ENCODE data around the gene HYAL3. TPM values are rescaled to one million over a fixed set of nuclear protein-coding genes. Genes with fewer than 3 reads are reported as not detected.
A peak's percentile ranks its signal among the peaks of the same experiment; 100 is the strongest.

HYAL3 gene
- total RNA-seq, 1 experiment from 2014 or later = 20.8 TPM

- no TSS peak for BruUV-seq (replicated peaks)
- ChIA-PET POLR2A (ENCODE audit: unreplicated experiment) (interaction anchor here (0.6 kb wide), 1 partner anchor 31 kb away, joined by 9 read pairs; no protein-coding TSS in a partner anchor), CTCF (interaction anchor here (0.6 to 1.1 kb wide), 4 partner anchors 29 to 70 kb away, joined by 3 to 8 read pairs (median 4); partner anchors contain the start of gene GNAI2)
- no peaks in the 10 kb centered on the region for H4K20me1 ChIP-seq (ENCODE audit: low read length)
- H3F3A ChIP-seq (ENCODE audit: low read length, unreplicated experiment) = no peaks in the 10 kb centered on the region
- no peaks in the 10 kb centered on the region for H3K9me2 ChIP-seq (replicated peaks; ENCODE audit: low read length)
- TF ChIP-seq EZH2 (IDR thresholded peaks at IDR 0.05; ENCODE audit: low read length, unreplicated experiment) (no peak), EZH2phosphoT487 (IDR thresholded peaks at IDR 0.05; ENCODE audit: borderline replicate concordance, low read length) (no peak)
- TF ChIP-seq, protein P1, sequence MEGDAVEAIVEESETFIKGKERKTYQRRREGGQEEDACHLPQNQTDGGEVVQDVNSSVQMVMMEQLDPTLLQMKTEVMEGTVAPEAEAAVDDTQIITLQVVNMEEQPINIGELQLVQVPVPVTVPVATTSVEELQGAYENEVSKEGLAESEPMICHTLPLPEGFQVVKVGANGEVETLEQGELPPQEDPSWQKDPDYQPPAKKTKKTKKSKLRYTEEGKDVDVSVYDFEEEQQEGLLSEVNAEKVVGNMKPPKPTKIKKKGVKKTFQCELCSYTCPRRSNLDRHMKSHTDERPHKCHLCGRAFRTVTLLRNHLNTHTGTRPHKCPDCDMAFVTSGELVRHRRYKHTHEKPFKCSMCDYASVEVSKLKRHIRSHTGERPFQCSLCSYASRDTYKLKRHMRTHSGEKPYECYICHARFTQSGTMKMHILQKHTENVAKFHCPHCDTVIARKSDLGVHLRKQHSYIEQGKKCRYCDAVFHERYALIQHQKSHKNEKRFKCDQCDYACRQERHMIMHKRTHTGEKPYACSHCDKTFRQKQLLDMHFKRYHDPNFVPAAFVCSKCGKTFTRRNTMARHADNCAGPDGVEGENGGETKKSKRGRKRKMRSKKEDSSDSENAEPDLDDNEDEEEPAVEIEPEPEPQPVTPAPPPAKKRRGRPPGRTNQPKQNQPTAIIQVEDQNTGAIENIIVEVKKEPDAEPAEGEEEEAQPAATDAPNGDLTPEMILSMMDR (conservative IDR thresholded peaks at IDR 0.05; ENCODE audit: low read depth, low read length) = no peak
- no peaks in the 10 kb centered on the region for H3K27me3 ChIP-seq (ENCODE audit: low read length)
- intact Hi-C loops (cut with micrococcal nuclease) = no loop called here
- no peaks in the 10 kb centered on the region for H3K9me3 ChIP-seq (ENCODE audit: low read length)
- H3K4me2 ChIP-seq (ENCODE audit: low read length) = peak overlapping the region; percentile 15
- peak overlapping the region; percentile 52 for H3K27ac ChIP-seq (ENCODE audit: low read length)
- H2AFZ ChIP-seq (ENCODE audit: low read length) = no peak overlapping the region
- DNase-seq (peak; percentile 74), ATAC-seq (peak; percentile 8)
- H3K4me1 ChIP-seq (ENCODE audit: insufficient read depth, low read length) = peaks cover 46% of the 10 kb centered on the region
- H3K79me2 ChIP-seq (ENCODE audit: low read length) = no peaks in the 10 kb centered on the region
- 0 out of 2 replicates have a peak overlapping the region, but pooled peaks have one; percentile 14 for H3K9ac ChIP-seq (ENCODE audit: low read length)
- no peak overlapping the region for H3K4me3 ChIP-seq (ENCODE audit: low read length)
- no peaks in the 10 kb centered on the region for H3K36me3 ChIP-seq (ENCODE audit: low read depth, low read length)
Observed at GRCh38 chr3:50264383-50264963, 34.7 kb downstream of the HYAL3 start.

DNA sequence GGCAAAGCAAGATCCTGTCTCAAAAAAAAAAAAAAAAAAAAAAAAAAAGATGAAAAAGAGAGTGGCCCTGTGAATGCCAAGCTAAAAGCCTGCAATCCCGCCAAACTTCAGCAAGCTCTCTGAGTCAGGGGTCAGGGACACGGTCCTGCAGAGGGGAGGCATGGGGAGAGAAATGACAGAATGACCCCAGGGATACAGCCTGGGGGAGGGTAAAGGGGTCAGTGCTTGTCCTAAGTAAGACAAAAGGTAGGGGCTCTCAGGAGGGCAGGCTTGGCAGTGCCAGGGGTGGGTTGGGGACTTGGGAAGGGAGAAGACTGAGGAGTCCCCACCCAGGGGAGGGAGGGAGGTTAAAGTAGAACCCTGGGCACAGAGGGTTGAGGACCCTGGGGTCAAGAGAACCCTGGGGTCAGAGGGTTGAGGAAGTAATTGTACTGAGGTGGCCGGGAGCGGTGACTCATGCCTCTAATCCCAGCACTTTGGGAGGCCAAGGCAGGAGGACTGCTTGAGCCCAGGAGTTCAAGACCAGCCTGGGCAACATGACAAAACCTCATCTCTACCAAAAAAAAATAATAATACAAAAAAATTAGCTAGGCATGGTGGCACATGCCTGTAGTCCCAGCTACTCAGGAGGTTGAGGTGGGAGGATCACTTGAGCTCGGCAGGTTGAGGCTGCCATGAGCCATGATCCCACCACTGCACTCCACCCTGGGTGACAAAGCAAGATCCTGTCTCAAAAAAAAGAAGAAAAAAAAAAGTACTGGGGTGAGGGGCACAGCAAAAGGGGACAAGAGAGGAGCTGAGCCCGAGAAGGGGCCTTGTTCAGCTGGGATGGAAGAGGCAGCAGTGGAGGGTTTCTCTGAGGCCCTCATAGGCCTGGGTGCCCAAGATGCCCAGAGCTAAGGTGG is 35.5 kb downstream of the HYAL3 start:
- no TSS peak for BruUV-seq (replicated peaks)
- H3F3A ChIP-seq (ENCODE audit: low read length, unreplicated experiment) = no peaks in the 10 kb centered on the region
- no peak overlapping the region for H2AFZ ChIP-seq (ENCODE audit: low read length)
- TF ChIP-seq EZH2 (IDR thresholded peaks at IDR 0.05; ENCODE audit: low read length, unreplicated experiment) (no peak), EZH2phosphoT487 (IDR thresholded peaks at IDR 0.05; ENCODE audit: borderline replicate concordance, low read length) (no peak)
- TF ChIP-seq, protein P1 (conservative IDR thresholded peaks at IDR 0.05; ENCODE audit: low read depth, low read length) = no peak
- no peaks in the 10 kb centered on the region for H3K9me3 ChIP-seq (ENCODE audit: low read length)
- peak overlapping the region; percentile 52; the same call in 1 of the 2 replicates for H3K27ac ChIP-seq (ENCODE audit: low read length)
- H3K9ac ChIP-seq (ENCODE audit: low read length) = 0 out of 2 replicates have a peak overlapping the region, but pooled peaks have one; percentile 4
- no peaks in the 10 kb centered on the region for H3K36me3 ChIP-seq (ENCODE audit: low read depth, low read length)
- H3K79me2 ChIP-seq (ENCODE audit: low read length) = no peaks in the 10 kb centered on the region
- intact Hi-C loops (cut with micrococcal nuclease) = no loop called here
- H3K4me2 ChIP-seq (ENCODE audit: low read length) = peak overlapping the region; percentile 15
- peaks cover 38% of the 10 kb centered on the region for H3K4me1 ChIP-seq (ENCODE audit: insufficient read depth, low read length)
- DNase-seq (no peak), ATAC-seq (no peak)
- H3K4me3 ChIP-seq (ENCODE audit: low read length) = no peak overlapping the region
- CTCF ChIA-PET = interaction anchor here (0.6 to 1.1 kb wide), 4 partner anchors 17 to 69 kb away, joined by 3 to 8 read pairs (median 6); no protein-coding TSS in a partner anchor
- POLR2A ChIA-PET (ENCODE audit: unreplicated experiment) = no interaction called here
- no peaks in the 10 kb centered on the region for H3K9me2 ChIP-seq (replicated peaks; ENCODE audit: low read length)
- H4K20me1 ChIP-seq (ENCODE audit: low read length) = no peaks in the 10 kb centered on the region
- H3K27me3 ChIP-seq (ENCODE audit: low read length) = no peaks in the 10 kb centered on the region
